HepG2 (cell line): ENCODE data around the gene MIEF2. TPM values are rescaled to one million over a fixed set of nuclear protein-coding genes. Genes with fewer than 3 reads are reported as not detected.

Source experiments
- ATF5 ChIP-seq: sonication (generic); formaldehyde crosslinking; IDR thresholded peaks from 2 replicates; pipeline ENCODE4 v1.4.0; 2020; ENCODE audit warnings: mild to moderate bottlenecking, low read depth, missing genetic modification reagents
- GFI1 ChIP-seq: sonication (generic); formaldehyde crosslinking; IDR thresholded peaks from 2 replicates; pipeline ENCODE4 v1.5.0; 2020; ENCODE audit warnings: missing genetic modification reagents, mild to moderate bottlenecking, borderline replicate concordance
- IKZF1 ChIP-seq: fragments of 450-650 bp; IDR thresholded peaks from 2 replicates; pipeline ENCODE4 v1.7.1; 2016
- KAT8 ChIP-seq: IDR thresholded peaks from 2 replicates; pipeline ENCODE4 v1.6.1; 2016; ENCODE audit warnings: missing genetic modification reagents, missing compliant biosample characterization
- MTF2 ChIP-seq: sonication (generic); formaldehyde crosslinking; IDR thresholded peaks from 2 replicates; pipeline ENCODE4 v1.5.0; 2020; ENCODE audit warnings: missing genetic modification reagents, borderline replicate concordance
- NFYC ChIP-seq: IDR thresholded peaks from 2 replicates; pipeline ENCODE4 v1.6.1; 2016; ENCODE audit warnings: missing genetic modification reagents, missing compliant biosample characterization
- NONO ChIP-seq, 2 experiments: fragments of 450-650 bp in 1 of 2; sonication (generic) in 1 of 2; formaldehyde crosslinking in 1 of 2; IDR thresholded peaks in 1 of 2; conservative IDR thresholded peaks in 1 of 2; 2 replicates each; pipeline versions ENCODE4 v1.6.1 to v1.8.0; 2017 to 2022; ENCODE audit warnings: mild to moderate bottlenecking in 1 of 2, missing genetic modification reagents in 1 of 2, moderate library complexity in 1 of 2
- NRL ChIP-seq: sonication (generic); formaldehyde crosslinking; IDR thresholded peaks from 2 replicates; pipeline ENCODE4 v1.5.0; 2020; ENCODE audit warnings: missing genetic modification reagents, mild to moderate bottlenecking, moderate library complexity, borderline replicate concordance
- PATZ1 ChIP-seq: sonication (generic); formaldehyde crosslinking; IDR thresholded peaks from 2 replicates; pipeline ENCODE4 v1.4.0; 2020; ENCODE audit warnings: missing genetic modification reagents
- POGK ChIP-seq: sonication (generic); formaldehyde crosslinking; conservative IDR thresholded peaks from 2 replicates; pipeline ENCODE4 v1.8.0; 2022; ENCODE audit warnings: mild to moderate bottlenecking, moderate library complexity, missing genetic modification reagents
- POLR2A ChIP-seq, 2 experiments: IDR thresholded peaks; 2 replicates each; pipeline ENCODE4 v1.6.1; 2011; ENCODE audit warnings: low read depth in 2 of 2, low read length in 2 of 2, mild to moderate bottlenecking in 1 of 2, moderate library complexity in 1 of 2; ENCODE audit not compliant: insufficient read depth in 1 of 2
- POLR2AphosphoS2 ChIP-seq: IDR thresholded peaks from 2 replicates; pipeline ENCODE4 v1.6.1; 2011; ENCODE audit warnings: low read depth, low read length, improper control_type of control experiment
- ZBTB7B ChIP-seq: sonication (generic); formaldehyde crosslinking; IDR thresholded peaks from 2 replicates; pipeline ENCODE4 v1.4.0; 2020; ENCODE audit warnings: missing genetic modification reagents
- ZGPAT ChIP-seq: IDR thresholded peaks from 2 replicates; pipeline ENCODE4 v1.6.1; 2016; ENCODE audit warnings: mild to moderate bottlenecking
- ZNF121 ChIP-seq: sonication (generic); formaldehyde crosslinking; IDR thresholded peaks from 2 replicates; pipeline ENCODE4 v1.5.0; 2020; ENCODE audit warnings: mild to moderate bottlenecking, missing genetic modification reagents
- ZNF362 ChIP-seq: sonication (generic); formaldehyde crosslinking; IDR thresholded peaks from 2 replicates; pipeline ENCODE4 v1.4.0; 2020; ENCODE audit warnings: missing genetic modification reagents, mild to moderate bottlenecking, borderline replicate concordance
- ZNF484 ChIP-seq: sonication (generic); formaldehyde crosslinking; IDR thresholded peaks from 2 replicates; pipeline ENCODE4 v1.5.1; 2020; ENCODE audit warnings: mild to moderate bottlenecking, low read depth, missing genetic modification reagents, borderline replicate concordance
- ZNF570 ChIP-seq: sonication (generic); formaldehyde crosslinking; IDR thresholded peaks from 2 replicates; pipeline ENCODE4 v1.4.0; 2020; ENCODE audit warnings: mild to moderate bottlenecking, missing genetic modification reagents, borderline replicate concordance
- polyA plus RNA-seq, 8 experiments: library from polyadenylated mRNA; depleted of rRNA in 3 of 8; stranded (reverse) in 7 of 8; unstranded in 1 of 8; fragments of >200 nt; fragmentation: Illumina TruSeq in 4 of 8; extraction: Trizol in 4 of 8; gene quantifications; 2 replicates each; pipeline versions ENCODE4 v1.2.1 to v1.2.3, GENCODE V29; 2011 to 2016; ENCODE audit warnings: low read depth in 4 of 8, missing spikeins in 1 of 8, mixed read lengths in 1 of 8; ENCODE audit not compliant: insufficient read depth in 1 of 8
- total RNA-seq, 5 experiments: library from RNA; depleted of rRNA; stranded (reverse); fragments of >200 nt; fragmentation: Illumina TruSeq; extraction: Trizol; gene quantifications; 2 replicates each; pipeline ENCODE4 v1.2.3, GENCODE V29; 2016; ENCODE audit warnings: low read depth in 1 of 5

The MIEF2 gene
- total and polyA plus RNA-seq, 2 of the 13 experiments (the other 11 are each of a cell fraction or from before 2014, with no cell fraction given): 6.0 to 8.0 TPM

- TF ChIP-seq NONO (IDR thresholded peaks at IDR 0.05) (no peak), NONO (CRISPR knock-in tag; conservative IDR thresholded peaks at IDR 0.05) (peak; percentile 64; the same call in 1 of the 2 replicates), ZNF362 (CRISPR knock-in tag) (no peak), POLR2A (IDR thresholded peaks at IDR 0.05; ENCODE audit: insufficient read depth in 1 of 2, low read depth in 2 of 2, low read length in 2 of 2) (peak; percentile 67 to 84), KAT8 (no peak; the same call in none of the 2 replicates), GFI1 (CRISPR knock-in tag) (0 out of 2 replicates have a peak, but pooled peaks have one; percentile 19), ZNF484 (CRISPR knock-in tag) (no peak), POLR2AphosphoS2 (no peak), ZGPAT (CRISPR knock-in tag) (peak; percentile 58), ATF5 (CRISPR knock-in tag) (no peak), MTF2 (CRISPR knock-in tag) (peak; percentile 59), POGK (CRISPR knock-in tag) (peak; percentile 68), ZNF121 (CRISPR knock-in tag) (0 out of 2 replicates have a peak, but pooled peaks have one; percentile 13), PATZ1 (CRISPR knock-in tag) (peak; percentile 87), NRL (CRISPR knock-in tag) (peak; percentile 78; the same call in 1 of the 2 replicates), IKZF1 (no peak), NFYC (CRISPR knock-in tag) (peak; percentile 97), ZBTB7B (CRISPR knock-in tag) (peak; percentile 86), ZNF570 (CRISPR knock-in tag) (no peak)
These were observed at the start of gene MIEF2 (continued) for GRCh38 chr17:18260332-18261145.
